IMR-90 (cell line): Measurements from ENCODE around the gene PPM1M. TPM values are rescaled to one million over a fixed set of nuclear protein-coding genes. Genes with fewer than 3 reads are reported as not detected.

ENCODE experiments used
- ATAC-seq: fragments of 200-7000 bp; cut with Tn5 transposase; 2 replicates; pipeline ENCODE4 v1.9.1; 2020; ENCODE audit warnings: low read depth, mild to moderate bottlenecking, moderate library complexity
- BruUV-seq: library from RNA; stranded (reverse); fragments of 400-500 nt; replicated peaks from 2 replicates; lab custom pipeline; 2021; lab: Mats Ljungman, UMichigan
- CTCF ChIA-PET: fragments of 300-600 bp; formaldehyde crosslinking; extraction: SDS; loops from one replicate; lab custom pipeline; 2021; ENCODE audit warnings: antibody characterized with exemption; lab: Yijun Ruan, JAX
- POLR2A ChIA-PET: fragments of 300-600 bp; sonication (Branson Sonifier 250); formaldehyde crosslinking; loops from one replicate; lab custom pipeline; 2022; ENCODE audit warnings: antibody characterized with exemption; ENCODE audit not compliant: unreplicated experiment; lab: Charles Lee
- DNase-seq: peaks from one replicate; pipeline ENCODE4 v3.0.0; 2013
- H2AFZ ChIP-seq: replicated peaks from 2 replicates; pipeline ENCODE3; 2013; ENCODE audit warnings: low read length, mild to moderate bottlenecking; ENCODE audit not compliant: poor library complexity
- H2AK5ac ChIP-seq: 2 replicates; pipeline ENCODE4 v1.6.1; 2013; ENCODE audit warnings: low read depth, low read length, inconsistent platforms
- H2AK9ac ChIP-seq: replicated peaks from 2 replicates; pipeline ENCODE3; 2013; ENCODE audit warnings: mild to moderate bottlenecking, low read depth, low read length, moderate library complexity; ENCODE audit not compliant: poor library complexity
- H2BK120ac ChIP-seq: 2 replicates; pipeline ENCODE4 v1.6.1; 2013; ENCODE audit warnings: low read depth, low read length, inconsistent platforms
- H2BK15ac ChIP-seq: 3 replicates; pipeline ENCODE4 v1.6.1; 2013; ENCODE audit warnings: low read depth, low read length, inconsistent platforms
- H2BK20ac ChIP-seq: 2 replicates; pipeline ENCODE4 v1.6.1; 2013; ENCODE audit warnings: low read depth, mild to moderate bottlenecking, inconsistent platforms, low read length, moderate library complexity
- H2BK5ac ChIP-seq: 2 replicates; pipeline ENCODE4 v1.6.1; 2013; ENCODE audit warnings: mild to moderate bottlenecking, low read depth, low read length, inconsistent platforms; ENCODE audit not compliant: poor library complexity, severe bottlenecking
- H3K14ac ChIP-seq: replicated peaks from 2 replicates; pipeline ENCODE4 v1.6.1; 2013; ENCODE audit warnings: low read depth, low read length, inconsistent platforms
- H3K18ac ChIP-seq: 2 replicates; pipeline ENCODE4 v1.6.1; 2013; ENCODE audit warnings: low read depth, low read length, control low read depth
- H3K23ac ChIP-seq: 2 replicates; pipeline ENCODE4 v1.6.1; 2013; ENCODE audit warnings: low read depth, low read length, inconsistent platforms
- H3K27ac ChIP-seq: 2 replicates; pipeline ENCODE4 v1.5.1; 2013; ENCODE audit warnings: mild to moderate bottlenecking, control low read depth, low read length; ENCODE audit not compliant: insufficient read depth
- H3K27me3 ChIP-seq: 2 replicates; pipeline ENCODE4 v1.6.1; 2013; ENCODE audit warnings: low read length; ENCODE audit not compliant: control insufficient read depth, insufficient read depth
- H3K36me3 ChIP-seq: 2 replicates; pipeline ENCODE4 v1.6.1; 2013; ENCODE audit warnings: low read length, mixed read lengths; ENCODE audit not compliant: control insufficient read depth, insufficient read depth
- H3K4ac ChIP-seq: 2 replicates; pipeline ENCODE4 v1.6.1; 2013; ENCODE audit warnings: low read depth, low read length, inconsistent platforms
- H3K4me1 ChIP-seq: 2 replicates; pipeline ENCODE4 v1.6.1; 2013; ENCODE audit warnings: low read length, mixed read lengths; ENCODE audit not compliant: control insufficient read depth, insufficient read depth
- H3K4me2 ChIP-seq: 2 replicates; pipeline ENCODE4 v1.6.1; 2013; ENCODE audit warnings: low read depth, mild to moderate bottlenecking, control low read depth, low read length, moderate library complexity
- H3K4me3 ChIP-seq: 2 replicates; pipeline ENCODE4 v1.5.1; 2013; ENCODE audit warnings: low read depth, mild to moderate bottlenecking, control low read depth, low read length, moderate library complexity; ENCODE audit not compliant: insufficient read depth
- H3K56ac ChIP-seq: 2 replicates; pipeline ENCODE4 v1.6.1; 2013; ENCODE audit warnings: low read length, inconsistent platforms; ENCODE audit not compliant: insufficient read depth; ENCODE audit errors: extremely low read depth
- H3K79me1 ChIP-seq, 2 experiments: 2 replicates each; pipeline ENCODE4 v1.6.1; 2013; ENCODE audit warnings: low read length in 2 of 2, inconsistent platforms in 1 of 2, low read depth in 1 of 2
- H3K9ac ChIP-seq: 2 replicates; pipeline ENCODE4 v1.6.1; 2013; ENCODE audit warnings: low read depth, low read length, control low read depth
- H3K9me1 ChIP-seq: 2 replicates; pipeline ENCODE4 v1.6.1; 2013; ENCODE audit warnings: low read length, inconsistent platforms; ENCODE audit not compliant: insufficient read depth
- H3K9me3 ChIP-seq: 2 replicates; pipeline ENCODE4 v1.6.1; 2013; ENCODE audit warnings: low read length; ENCODE audit not compliant: control insufficient read depth, insufficient read depth
- H4K20me1 ChIP-seq: 2 replicates; pipeline ENCODE4 v1.6.1; 2013; ENCODE audit warnings: low read length, inconsistent platforms; ENCODE audit not compliant: insufficient read depth
- H4K5ac ChIP-seq: 2 replicates; pipeline ENCODE4 v1.6.1; 2013; ENCODE audit warnings: mild to moderate bottlenecking, low read depth, low read length, control low read depth
- H4K8ac ChIP-seq, 2 experiments: 2 replicates each; pipeline ENCODE4 v1.6.1; 2013; ENCODE audit warnings: low read depth in 2 of 2, low read length in 2 of 2, control low read depth in 1 of 2, inconsistent platforms in 1 of 2
- H4K91ac ChIP-seq: 2 replicates; pipeline ENCODE4 v1.6.1; 2013; ENCODE audit warnings: low read depth, low read length, inconsistent platforms; ENCODE audit not compliant: insufficient read depth
- CEBPB ChIP-seq: IDR thresholded peaks from 2 replicates; pipeline ENCODE4 v1.6.1; 2012; ENCODE audit warnings: low read depth, low read length, improper control_type of control experiment
- RCOR1 ChIP-seq: IDR thresholded peaks from 2 replicates; pipeline ENCODE4 v1.6.1; 2012; ENCODE audit warnings: mild to moderate bottlenecking, low read length, improper control_type of control experiment; ENCODE audit not compliant: insufficient replicate concordance
- WGBS, 2 experiments: methylation state at CpG; one replicate each; pipeline versions ENCODE4 v1.1.5 to v1.1.7; 2013; ENCODE audit warnings: missing lambda C conversion rate in 2 of 2; ENCODE audit not compliant: insufficient read length in 1 of 2; ENCODE audit errors: extremely low coverage in 2 of 2; 5-methylcytosine and 5-hydroxymethylcytosine counted together
- dilution Hi-C: fragments of 300-500 bp; cut with HindIII; formaldehyde crosslinking; loops from one replicate; pipeline ENCODE4 v1.14.3; 2018; ENCODE audit warnings: low sequenced_read_pairs; ENCODE audit not compliant: unreplicated experiment
- in situ Hi-C: fragments of 300-500 bp; cut with MboI; formaldehyde crosslinking; loops from 3 replicates; pipeline ENCODE4 v1.14.3; 2019; ENCODE audit warnings: low sequenced_read_pairs, inconsistent platforms, mixed read lengths
- intact Hi-C: fragments of 100-400 bp; cut with micrococcal nuclease; formaldehyde crosslinking; loops from 2 replicates; pipeline ENCODE4 v1.10.0; 2022
- polyA plus RNA-seq, 3 experiments: library from polyadenylated mRNA; depleted of rRNA; stranded (reverse); fragments of >200 nt; gene quantifications; 2 replicates each; pipeline ENCODE4 v1.2.3, GENCODE V29; 2012; ENCODE audit warnings: low replicate concordance in 1 of 3
- total RNA-seq: library from RNA; depleted of rRNA; stranded (reverse); fragments of >200 nt; gene quantifications from 2 replicates; pipeline ENCODE4 v1.2.3, GENCODE V29; 2012

The PPM1M gene
- total and polyA plus RNA-seq, 2 of the 4 experiments (the other 2 are of a cell fraction), result 12.2 to 18.1 TPM

DNA sequence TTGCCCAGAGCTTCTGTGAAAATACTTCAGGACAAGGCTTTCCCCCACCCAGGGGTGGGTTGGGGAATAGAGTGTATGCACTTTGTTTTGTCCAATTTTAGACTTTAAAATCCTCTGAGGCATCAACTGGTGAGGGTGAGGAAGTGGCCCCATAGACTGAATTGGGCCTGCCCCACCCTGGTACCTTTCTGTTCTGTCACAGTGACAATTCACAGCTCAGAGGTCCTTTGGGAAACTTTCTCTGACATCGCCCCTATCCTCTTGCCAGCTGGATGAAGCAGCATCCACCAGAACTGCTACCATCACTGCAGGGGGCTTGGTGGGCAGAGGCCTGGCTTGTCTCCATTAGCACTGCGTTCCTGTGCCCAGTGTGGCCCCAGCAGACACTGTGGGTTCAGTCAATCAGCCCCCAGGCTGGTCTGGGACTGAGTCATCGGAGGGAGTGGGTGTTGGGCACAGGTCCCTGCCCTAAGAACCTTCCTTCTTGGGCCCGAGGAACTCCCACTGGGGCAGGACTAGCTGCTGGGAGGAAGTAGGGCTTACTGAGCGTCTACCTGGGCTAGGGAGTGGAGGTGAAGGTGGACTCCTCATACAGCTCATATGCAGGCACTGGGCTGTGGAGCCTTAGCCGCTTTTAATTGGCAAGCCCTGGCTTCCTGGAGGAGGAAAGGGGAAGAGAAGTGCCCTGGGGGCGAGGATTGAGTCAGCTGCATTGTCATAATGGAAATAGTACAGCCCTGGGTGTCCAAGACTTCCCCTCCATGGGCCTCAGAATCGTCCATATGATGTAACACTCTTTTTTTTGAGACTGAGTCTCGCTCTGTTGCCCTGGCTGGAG is 1.5 kb upstream of the PPM1M start:
- Histone ChIP-seq H3K27ac (no peak overlapping the region), H3K27me3 (no peaks in the 10 kb centered on the region), H2AFZ (peak overlapping the region; percentile 13), H3K4me1 (peaks cover 29% of the 10 kb centered on the region), H3K9ac (no peak overlapping the region), H3K4ac (peak overlapping the region; percentile 30; the same call in 1 of the 2 replicates), H3K56ac (no peak overlapping the region), H3K14ac (no peak overlapping the region), H2AK9ac (peak overlapping the region; percentile 77), H4K5ac (no peak overlapping the region), H3K36me3 (peaks cover 9% of the 10 kb centered on the region; the same call in 1 of the 2 replicates), H4K91ac (no peak overlapping the region; the same call in 1 of the 2 replicates), H3K23ac (no peak overlapping the region; the same call in 1 of the 2 replicates), H2BK15ac (no peak overlapping the region), H4K8ac (0 out of 4 replicates have a peak overlapping the region, but pooled peaks of 1 of the 2 experiments have one; percentile 33), H2AK5ac (peak overlapping the region; percentile 4), H2BK5ac (no peak overlapping the region), H2BK120ac (no peak overlapping the region), H3K4me2 (no peak overlapping the region), H4K20me1 (0 out of 2 replicates have a peak, but pooled peaks cover 4% of the 10 kb centered on the region), H3K9me3 (0 out of 2 replicates have a peak, but pooled peaks cover 1% of the 10 kb centered on the region), H2BK20ac (no peak overlapping the region), H3K9me1 (peaks cover 36% of the 10 kb centered on the region), H3K79me1 (peaks cover 12 to 74% of the 10 kb centered on the region in 2 experiments), H3K4me3 (no peak overlapping the region), H3K18ac (no peak overlapping the region)
- TF ChIP-seq RCOR1 (no peak), CEBPB (0 out of 2 replicates have a peak, but pooled peaks have one; percentile 5)
- CTCF ChIA-PET, result no interaction called here
- no peak for ATAC-seq
- BruUV-seq, result no TSS peak
- 53% methylated on average over 2 of the region's 9 CpGs; no CpG with 5 or more reads in 1 of the 2 experiments for WGBS, 2 experiments
- dilution Hi-C loops (no loop called here), in situ Hi-C loops (no loop called here), intact Hi-C loops (no loop called here)
- DNase-seq, result peak; percentile 43
- POLR2A ChIA-PET, result no interaction called here
